Neuron (in vitro differentiated cells): Measurements from ENCODE around the gene DMAC2L.
"Not testable (repeated sequence)": the region's sequence is repeated elsewhere in the genome, so short reads cannot be mapped to it uniquely, and the experiment has no call there.

Source experiments
- H2AFZ ChIP-seq: one replicate; pipeline ENCODE4 v1.6.1; 2013; ENCODE audit warnings: low read depth, mild to moderate bottlenecking, inconsistent platforms, low read length, moderate library complexity
- H3K27me3 ChIP-seq: one replicate; pipeline ENCODE4 v1.6.1; 2013; ENCODE audit warnings: low read length; ENCODE audit not compliant: insufficient read depth
- H3K36me3 ChIP-seq: one replicate; pipeline ENCODE4 v1.6.1; 2013; ENCODE audit warnings: low read length; ENCODE audit not compliant: insufficient read depth
- H3K4me1 ChIP-seq: one replicate; pipeline ENCODE4 v1.6.1; 2013; ENCODE audit warnings: low read length; ENCODE audit not compliant: insufficient read depth
- H3K4me3 ChIP-seq: 2 replicates; pipeline ENCODE4 v1.5.1; 2013; ENCODE audit warnings: mild to moderate bottlenecking, low read length, moderate library complexity
- H3K9me3 ChIP-seq: one replicate; pipeline ENCODE4 v1.6.1; 2013; ENCODE audit warnings: low read length

The DMAC2L gene

GRCh38 chr14:50363714-50364111, 51.6 kb downstream of the DMAC2L start:
- H3K36me3 ChIP-seq = no peaks in the 10 kb centered on the region
- no peaks in the 10 kb centered on the region for H3K4me1 ChIP-seq
- H2AFZ ChIP-seq = no peak overlapping the region
- H3K27me3 ChIP-seq = no peaks in the 10 kb centered on the region
- H3K9me3 ChIP-seq = no peaks in the 10 kb centered on the region
- H3K4me3 ChIP-seq = no peak overlapping the region

- Histone ChIP-seq H3K27me3 (no peaks in the 10 kb centered on the region), H3K4me1 (no peaks in the 10 kb centered on the region), H3K36me3 (no peaks in the 10 kb centered on the region), H2AFZ (no peak overlapping the region), H3K9me3 (no peaks in the 10 kb centered on the region), H3K4me3 (no peak overlapping the region)
These were observed 52.7 kb downstream of the DMAC2L start for GRCh38 chr14:50364792-50365191.

GRCh38 chr14:50365572-50365971, 53.4 kb downstream of the DMAC2L start:
- H3K9me3 ChIP-seq, H3K4me1 ChIP-seq, H3K36me3 ChIP-seq, H2AFZ ChIP-seq, H3K4me3 ChIP-seq, H3K27me3 ChIP-seq: not testable (repeated sequence)

- no peak overlapping the region for H2AFZ ChIP-seq
- no peaks in the 10 kb centered on the region for H3K4me1 ChIP-seq
- H3K4me3 ChIP-seq = no peak overlapping the region
- H3K9me3 ChIP-seq = no peaks in the 10 kb centered on the region
- H3K27me3 ChIP-seq = no peaks in the 10 kb centered on the region
- no peaks in the 10 kb centered on the region for H3K36me3 ChIP-seq
These were observed 54.0 kb downstream of the DMAC2L start for GRCh38 chr14:50366115-50366514.

DNA sequence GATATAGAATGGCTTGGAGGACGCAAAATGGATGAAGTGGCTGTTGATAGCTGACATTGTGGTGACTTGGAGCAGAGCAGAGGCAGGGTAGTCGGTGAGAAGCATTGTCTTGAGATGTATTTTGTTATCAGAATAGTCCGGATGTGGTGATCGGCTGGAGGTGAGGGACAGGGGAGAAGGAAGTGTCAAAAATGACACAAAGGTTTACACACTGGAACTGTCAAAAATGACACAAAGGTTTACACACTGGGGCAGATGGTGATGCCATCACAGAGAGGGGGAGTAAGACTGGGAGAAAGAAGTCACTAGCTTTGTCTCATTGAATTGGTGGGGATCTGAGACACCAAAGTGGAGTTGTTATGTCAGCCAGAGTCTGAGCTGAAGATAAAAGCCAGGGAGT, 54.5 kb downstream of the DMAC2L start:
- Histone ChIP-seq H3K9me3 (no peaks in the 10 kb centered on the region), H2AFZ (no peak overlapping the region), H3K4me3 (no peak overlapping the region), H3K36me3 (no peaks in the 10 kb centered on the region), H3K27me3 (no peaks in the 10 kb centered on the region), H3K4me1 (no peaks in the 10 kb centered on the region)

- H3K4me3 ChIP-seq = no peak overlapping the region
- no peaks in the 10 kb centered on the region for H3K9me3 ChIP-seq
- no peaks in the 10 kb centered on the region for H3K4me1 ChIP-seq
- no peaks in the 10 kb centered on the region for H3K27me3 ChIP-seq
- H2AFZ ChIP-seq = no peak overlapping the region
- H3K36me3 ChIP-seq = no peaks in the 10 kb centered on the region
These were observed 59.4 kb downstream of the DMAC2L start for GRCh38 chr14:50371546-50371945.

GRCh38 chr14:50373959-50374358, 61.8 kb downstream of the DMAC2L start:
- Histone ChIP-seq H3K4me3 (no peak overlapping the region), H2AFZ (no peak overlapping the region), H3K9me3 (no peaks in the 10 kb centered on the region), H3K4me1 (no peaks in the 10 kb centered on the region), H3K36me3 (no peaks in the 10 kb centered on the region), H3K27me3 (no peaks in the 10 kb centered on the region)

DNA sequence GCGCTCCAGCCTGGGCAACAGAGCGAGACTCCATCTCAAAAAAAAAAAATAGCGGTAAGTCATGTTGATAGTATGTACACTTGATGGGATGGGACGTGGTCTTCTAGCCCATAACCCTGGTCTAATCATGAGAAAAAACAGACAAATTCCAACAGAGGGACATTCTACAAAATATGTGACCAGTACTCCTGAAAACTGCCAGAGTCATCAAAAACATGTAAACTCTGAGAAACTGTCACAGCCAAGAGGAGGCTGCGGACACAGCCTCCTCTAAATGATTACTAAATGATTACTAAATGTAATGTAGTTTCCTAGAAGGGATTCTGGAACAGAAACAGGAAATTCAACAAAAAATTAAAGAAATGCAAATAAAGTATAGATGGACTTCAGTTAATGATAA, 63.6 kb downstream of the DMAC2L start:
- H3K27me3 ChIP-seq = no peaks in the 10 kb centered on the region

More for the DNA sequence above, 63.6 kb downstream of the DMAC2L start:
- no peak overlapping the region for H2AFZ ChIP-seq
- no peaks in the 10 kb centered on the region for H3K9me3 ChIP-seq
- no peak overlapping the region for H3K4me3 ChIP-seq
- no peaks in the 10 kb centered on the region for H3K4me1 ChIP-seq
- no peaks in the 10 kb centered on the region for H3K36me3 ChIP-seq
